Natural killer cell (primary cell): ENCODE results near the gene TOPBP1. TPM values are rescaled to one million over a fixed set of nuclear protein-coding genes. Genes with fewer than 3 reads are reported as not detected.

Source experiments
- ATAC-seq, 3 donors: fragments of 150-1000 bp in 2 of 3; fragments of 200-7000 bp in 1 of 3; cut with Tn5 transposase; 1 replicate in 1 of 3; 2 replicates in 2 of 3; pipeline ENCODE4 v1.10.0; 2021; ENCODE audit warnings: mild to moderate bottlenecking in 2 of 3, moderate library complexity in 2 of 3
- DNase-seq, 2 donors: peaks; one replicate each; pipeline versions ENCODE4 v3.0.0 to v3.0.0-alpha.2; 2013 to 2021; ENCODE audit warnings: mixed read lengths in 1 of 2
- H3K27ac ChIP-seq: one replicate; pipeline ENCODE4 v1.5.1; 2013; ENCODE audit warnings: mild to moderate bottlenecking, low read length
- H3K27me3 ChIP-seq: one replicate; pipeline ENCODE4 v1.6.1; 2013; ENCODE audit warnings: low read length; ENCODE audit not compliant: control insufficient read depth, insufficient read depth
- H3K36me3 ChIP-seq: one replicate; pipeline ENCODE4 v1.6.1; 2013; ENCODE audit warnings: low read length; ENCODE audit not compliant: control insufficient read depth, insufficient read depth
- H3K4me1 ChIP-seq: one replicate; pipeline ENCODE4 v1.6.1; 2013; ENCODE audit warnings: low read length; ENCODE audit not compliant: control insufficient read depth, insufficient read depth
- H3K4me3 ChIP-seq: one replicate; pipeline ENCODE4 v1.5.1; 2013; ENCODE audit warnings: low read length
- H3K9me3 ChIP-seq: one replicate; pipeline ENCODE4 v1.6.1; 2013; ENCODE audit warnings: low read length; ENCODE audit not compliant: control insufficient read depth, insufficient read depth
- H3K27ac Mint-ChIP-seq, 2 donors: one replicate each; pipeline ENCODE4 v1.8.0; 2022; ENCODE audit warnings: mild to moderate bottlenecking in 2 of 2, mixed read lengths in 2 of 2, moderate library complexity in 1 of 2
- H3K27me3 Mint-ChIP-seq, 2 donors: one replicate each; pipeline ENCODE4 v1.8.0; 2022; ENCODE audit warnings: low read depth in 2 of 2, mixed read lengths in 2 of 2
- H3K36me3 Mint-ChIP-seq: one replicate; pipeline ENCODE4 v1.8.0; 2022; ENCODE audit warnings: mixed read lengths
- H3K4me1 Mint-ChIP-seq, 2 donors: one replicate each; pipeline ENCODE4 v1.8.0; 2022; ENCODE audit warnings: mixed read lengths in 2 of 2
- H3K4me3 Mint-ChIP-seq: one replicate; pipeline ENCODE4 v1.8.0; 2022; ENCODE audit warnings: mild to moderate bottlenecking, moderate library complexity, mixed read lengths
- H3K9me3 Mint-ChIP-seq, 2 donors: one replicate each; pipeline ENCODE4 v1.8.0; 2022; ENCODE audit warnings: mixed read lengths in 2 of 2
- whole genome bisulfite sequencing: methylation state at CpG from one replicate; pipeline ENCODE4 v1.1.7; 2013; ENCODE audit warnings: missing lambda C conversion rate; ENCODE audit not compliant: insufficient coverage; 5-methylcytosine and 5-hydroxymethylcytosine counted together
- intact Hi-C: fragments of 100-400 bp; cut with micrococcal nuclease; formaldehyde crosslinking; loops from one replicate; pipeline ENCODE4 v1.14.2; 2022
- total RNA-seq, 4 donors: library from RNA; stranded (reverse); fragments of 120-200 nt in 1 of 4; gene quantifications; one replicate each; pipeline versions ENCODE4 v1.2.3 to v1.2.4, GENCODE V29; 2013 to 2022
- TF ChIP-seq, protein P1 (sequence below): fragments of 200-600 bp; IDR thresholded peaks from one replicate; pipeline ENCODE4 v1.8.0; 2022; ENCODE audit warnings: antibody characterized with exemption

TOPBP1 gene
- total RNA-seq, 3 donors from 2014 or later (not counting 1 experiment from before 2014, with no cell fraction given) = 48.1 to 52.9 (median 50.9) TPM

DNA sequence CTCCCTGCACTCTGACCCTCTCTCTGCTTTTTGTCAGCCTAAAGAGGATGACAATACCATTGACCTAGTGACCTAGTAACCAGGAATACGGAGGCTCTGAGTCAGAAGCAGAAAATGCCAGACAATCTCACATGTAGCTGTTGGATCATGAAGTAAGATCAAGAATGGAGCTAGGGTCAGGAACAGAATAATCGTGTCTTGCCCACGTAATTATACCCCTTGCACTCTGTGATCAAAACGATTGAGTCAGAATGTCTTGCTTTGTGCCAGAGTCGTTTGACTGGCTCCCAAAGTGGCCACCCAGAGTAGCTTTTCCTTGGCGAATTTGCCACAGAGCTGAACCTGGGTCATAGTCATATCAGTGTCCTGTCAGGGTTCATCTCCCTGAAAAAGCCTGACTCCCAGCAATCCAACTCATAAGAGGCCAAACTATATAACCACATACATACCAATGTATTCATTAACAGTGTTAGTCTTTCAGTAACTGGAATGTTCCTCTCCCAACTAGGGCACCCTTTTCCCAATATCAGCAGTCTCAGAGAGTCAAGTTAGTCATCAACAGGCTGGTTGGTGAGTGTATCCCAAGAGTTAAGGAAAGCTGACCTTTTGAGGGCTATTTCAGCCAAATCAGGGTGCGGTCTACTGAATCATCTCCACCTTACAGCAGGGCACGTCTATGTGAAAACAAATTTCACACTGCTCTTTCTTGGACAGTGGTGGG lies 93.3 kb downstream of the TOPBP1 start:
- peaks cover 0 to 14% of the 10 kb centered on the region in 2 donors for H3K27me3 Mint-ChIP-seq
- intact Hi-C loops = no loop called here
- Histone ChIP-seq H3K27me3 (no peaks in the 10 kb centered on the region), H3K4me3 (no peak overlapping the region), H3K27ac (no peak overlapping the region), H3K4me1 (peaks cover 10% of the 10 kb centered on the region), H3K9me3 (no peaks in the 10 kb centered on the region), H3K36me3 (no peaks in the 10 kb centered on the region)
- H3K36me3 Mint-ChIP-seq = no peaks in the 10 kb centered on the region
- no peaks in the 10 kb centered on the region for H3K9me3 Mint-ChIP-seq
- DNase-seq (no peak), ATAC-seq (no peak)
- TF ChIP-seq, protein P1, sequence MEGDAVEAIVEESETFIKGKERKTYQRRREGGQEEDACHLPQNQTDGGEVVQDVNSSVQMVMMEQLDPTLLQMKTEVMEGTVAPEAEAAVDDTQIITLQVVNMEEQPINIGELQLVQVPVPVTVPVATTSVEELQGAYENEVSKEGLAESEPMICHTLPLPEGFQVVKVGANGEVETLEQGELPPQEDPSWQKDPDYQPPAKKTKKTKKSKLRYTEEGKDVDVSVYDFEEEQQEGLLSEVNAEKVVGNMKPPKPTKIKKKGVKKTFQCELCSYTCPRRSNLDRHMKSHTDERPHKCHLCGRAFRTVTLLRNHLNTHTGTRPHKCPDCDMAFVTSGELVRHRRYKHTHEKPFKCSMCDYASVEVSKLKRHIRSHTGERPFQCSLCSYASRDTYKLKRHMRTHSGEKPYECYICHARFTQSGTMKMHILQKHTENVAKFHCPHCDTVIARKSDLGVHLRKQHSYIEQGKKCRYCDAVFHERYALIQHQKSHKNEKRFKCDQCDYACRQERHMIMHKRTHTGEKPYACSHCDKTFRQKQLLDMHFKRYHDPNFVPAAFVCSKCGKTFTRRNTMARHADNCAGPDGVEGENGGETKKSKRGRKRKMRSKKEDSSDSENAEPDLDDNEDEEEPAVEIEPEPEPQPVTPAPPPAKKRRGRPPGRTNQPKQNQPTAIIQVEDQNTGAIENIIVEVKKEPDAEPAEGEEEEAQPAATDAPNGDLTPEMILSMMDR = no peak
- peaks cover 8 to 18% of the 10 kb centered on the region in 2 donors for H3K4me1 Mint-ChIP-seq
- H3K27ac Mint-ChIP-seq = no peak overlapping the region
- H3K4me3 Mint-ChIP-seq = no peak overlapping the region
- 81% methylated on average over 7 of the region's 8 CpGs for WGBS

- ATAC-seq (no peak), DNase-seq (no peak)
- no peaks in the 10 kb centered on the region for H3K36me3 ChIP-seq
- no peaks in the 10 kb centered on the region for H3K9me3 Mint-ChIP-seq
- H3K27ac Mint-ChIP-seq = no peak overlapping the region
- H3K9me3 ChIP-seq = no peaks in the 10 kb centered on the region
- 87% methylated on average over 1 of the region's 1 CpG for WGBS
- no peaks in the 10 kb centered on the region for H3K4me1 Mint-ChIP-seq
- peaks cover 0 to 19% of the 10 kb centered on the region in 2 donors for H3K27me3 Mint-ChIP-seq
- no peaks in the 10 kb centered on the region for H3K4me1 ChIP-seq
- no peaks in the 10 kb centered on the region for H3K27me3 ChIP-seq
- no peak overlapping the region for H3K4me3 ChIP-seq
- intact Hi-C loops = no loop called here
- no peak overlapping the region for H3K27ac ChIP-seq
- no peak overlapping the region for H3K4me3 Mint-ChIP-seq
- TF ChIP-seq, protein P1 = no peak
- no peaks in the 10 kb centered on the region for H3K36me3 Mint-ChIP-seq
Measured at GRCh38 chr3:133563816-133564215, 97.9 kb downstream of the TOPBP1 start.

- H3K4me1 Mint-ChIP-seq = no peaks in the 10 kb centered on the region
- no CpG with 5 or more reads among the region's 5 CpGs for WGBS
- intact Hi-C loops = no loop called here
Measured at GRCh38 chr3:133563186-133563591, 98.6 kb downstream of the TOPBP1 start.

More at GRCh38 chr3:133563186-133563591, 98.6 kb downstream of the TOPBP1 start:
- Histone ChIP-seq H3K4me3 (no peak overlapping the region), H3K27ac (no peak overlapping the region), H3K4me1 (no peaks in the 10 kb centered on the region), H3K36me3 (no peaks in the 10 kb centered on the region), H3K27me3 (no peaks in the 10 kb centered on the region), H3K9me3 (no peaks in the 10 kb centered on the region)
- TF ChIP-seq, protein P1 = no peak
- no peak for ATAC-seq
- H3K36me3 Mint-ChIP-seq = no peaks in the 10 kb centered on the region
- H3K4me3 Mint-ChIP-seq = no peak overlapping the region
- H3K27me3 Mint-ChIP-seq = peaks cover 0 to 19% of the 10 kb centered on the region in 2 donors
- no peaks in the 10 kb centered on the region for H3K9me3 Mint-ChIP-seq
- DNase-seq = no peak
- no peak overlapping the region for H3K27ac Mint-ChIP-seq
